ENCODE results near the gene ARMC8.

ARMC8 gene

DNA sequence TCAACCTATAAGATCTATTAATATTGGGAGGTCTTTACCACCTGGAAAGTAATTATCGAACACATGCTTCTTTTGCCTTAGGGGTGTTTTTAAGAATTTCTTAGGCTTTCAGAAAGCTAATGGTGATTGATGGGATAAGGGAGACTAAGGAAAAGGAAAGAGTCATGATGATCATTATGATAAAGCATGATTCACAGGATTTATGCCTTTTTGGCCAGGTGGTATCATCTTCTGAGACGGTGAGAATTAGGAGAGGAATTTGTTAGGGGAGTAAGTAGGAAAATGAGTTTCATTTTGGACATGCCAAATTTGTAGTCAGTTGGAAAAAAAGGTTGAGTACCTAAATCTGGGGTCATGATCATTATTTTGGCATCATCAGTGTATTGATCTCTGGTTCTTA, 8.9 kb downstream of the ARMC8 start:
- ChIA-PET CTCF (interaction anchor here (1.8 to 2.4 kb wide), 2 partner anchors 15 to 24 kb away, joined by 4 to 6 read pairs; no protein-coding TSS in a partner anchor), POLR2A (no interaction called here)
- H3K36me3 ChIP-seq (ENCODE audit: control insufficient read depth in 4 of 4, insufficient read depth in 4 of 4, low read length in 3 of 4) = peaks cover 2 to 17% (median 10%) of the 10 kb centered on the region in 4 experiments
- H3K27ac ChIP-seq (ENCODE audit: insufficient read depth in 1 of 2, low read depth in 1 of 2, low read length in 2 of 2, poor library complexity in 1 of 2, severe bottlenecking in 2 of 2) = no peak overlapping the region
- peaks cover 3 to 25% (median 20%) of the 10 kb centered on the region in 4 experiments for H3K4me1 ChIP-seq (ENCODE audit: control extremely low read depth in 1 of 4, control insufficient read depth in 4 of 4, insufficient read depth in 4 of 4, low read length in 3 of 4)
- no peaks in the 10 kb centered on the region for H3K27me3 ChIP-seq (replicated peaks in 2 of 5; ENCODE audit: control insufficient read depth in 4 of 5, insufficient read depth in 5 of 5, low read length in 4 of 5)
- H3K4me3 ChIP-seq (ENCODE audit: control insufficient read depth in 1 of 7, extremely low read depth in 1 of 7, insufficient read depth in 4 of 7, low read depth in 2 of 7, low read length in 6 of 7) = no peak overlapping the region
- H3K9me3 ChIP-seq (ENCODE audit: control extremely low read depth in 1 of 5, control insufficient read depth in 4 of 5, insufficient read depth in 2 of 5, low read depth in 1 of 5, low read length in 4 of 5) = no peaks in the 10 kb centered on the region
- WGBS (ENCODE audit: insufficient coverage) = 100% methylated on average over 1 of the region's 2 CpGs
- DNase-seq = no peak

DNA sequence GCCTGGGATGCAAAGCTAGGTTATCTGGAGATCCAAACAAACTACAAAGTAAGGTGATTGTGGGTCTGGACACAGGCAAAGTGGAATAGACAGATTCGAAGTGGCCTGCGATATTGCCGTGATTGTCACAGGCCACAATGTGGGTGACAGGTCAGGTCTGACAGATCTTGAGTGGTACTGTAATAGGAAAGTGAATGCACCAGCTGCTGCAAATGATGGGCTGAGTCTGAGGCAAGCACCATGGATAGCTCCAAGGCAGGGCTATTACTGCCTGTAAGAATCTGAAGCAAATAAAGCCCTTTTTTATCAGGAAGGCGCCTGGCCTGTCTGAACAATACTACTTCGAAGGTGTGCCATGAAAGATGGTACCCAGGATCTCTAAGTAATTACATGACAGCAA, 10.0 kb downstream of the ARMC8 start:
- peaks cover 2 to 9% (median 5%) of the 10 kb centered on the region in 4 experiments for H3K36me3 ChIP-seq (ENCODE audit: control insufficient read depth in 4 of 4, insufficient read depth in 4 of 4, low read length in 3 of 4)
- POLR2A ChIA-PET = interaction anchor here (0.6 kb wide), 1 partner anchor 23 kb away, joined by 3 read pairs; no protein-coding TSS in a partner anchor
- peaks cover 3 to 32% (median 21%) of the 10 kb centered on the region in 4 experiments for H3K4me1 ChIP-seq (ENCODE audit: control extremely low read depth in 1 of 4, control insufficient read depth in 4 of 4, insufficient read depth in 4 of 4, low read length in 3 of 4)
- CTCF ChIA-PET = interaction anchor here (1.2 to 1.3 kb wide), 2 partner anchors 11 to 22 kb away, joined by 3 to 4 read pairs; partner anchors contain the start of gene DBR1
- no peak overlapping the region for H3K4me3 ChIP-seq (ENCODE audit: control insufficient read depth in 1 of 7, extremely low read depth in 1 of 7, insufficient read depth in 4 of 7, low read depth in 2 of 7, low read length in 6 of 7)
- H3K9me3 ChIP-seq (ENCODE audit: control extremely low read depth in 1 of 5, control insufficient read depth in 4 of 5, insufficient read depth in 2 of 5, low read depth in 1 of 5, low read length in 4 of 5) = no peaks in the 10 kb centered on the region
- H3K27me3 ChIP-seq (replicated peaks in 2 of 5; ENCODE audit: control insufficient read depth in 4 of 5, insufficient read depth in 5 of 5, low read length in 4 of 5) = no peaks in the 10 kb centered on the region
- no peak overlapping the region for H3K27ac ChIP-seq (ENCODE audit: insufficient read depth in 1 of 2, low read depth in 1 of 2, low read length in 2 of 2, poor library complexity in 1 of 2, severe bottlenecking in 2 of 2)
- peak in 2 of 3 donors; percentile 55 to 60 for DNase-seq
- WGBS (ENCODE audit: insufficient coverage) = 95% methylated on average over 5 of the region's 5 CpGs

DNA sequence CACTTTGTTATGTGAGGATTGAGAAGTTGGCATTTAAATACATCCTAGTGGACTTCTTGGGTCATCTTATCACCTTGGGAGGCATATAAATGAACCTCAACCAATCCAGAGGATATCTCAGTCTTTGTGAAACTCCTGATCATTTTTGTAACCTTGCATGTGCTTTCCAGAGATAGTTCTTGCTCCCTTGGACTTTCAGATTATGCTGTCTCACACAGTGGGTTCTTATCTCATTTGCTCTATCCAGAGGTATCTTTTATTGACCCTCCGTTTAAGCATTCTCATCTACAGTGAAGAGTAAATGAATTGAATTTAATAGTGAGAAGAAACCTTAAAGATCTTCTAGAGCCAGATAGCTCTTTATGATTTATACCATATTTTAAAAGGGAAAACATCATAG, 10.4 kb downstream of the ARMC8 start:
- POLR2A ChIA-PET = no interaction called here
- no peaks in the 10 kb centered on the region for H3K27me3 ChIP-seq (replicated peaks in 2 of 5; ENCODE audit: control insufficient read depth in 4 of 5, insufficient read depth in 5 of 5, low read length in 4 of 5)
- CTCF ChIA-PET = interaction anchor here (1.2 to 1.3 kb wide), 2 partner anchors 11 to 22 kb away, joined by 3 to 4 read pairs; partner anchors contain the start of gene DBR1
- H3K9me3 ChIP-seq (ENCODE audit: control extremely low read depth in 1 of 5, control insufficient read depth in 4 of 5, insufficient read depth in 2 of 5, low read depth in 1 of 5, low read length in 4 of 5) = no peaks in the 10 kb centered on the region
- no CpG with 5 or more reads among the region's 1 CpG for WGBS (ENCODE audit: insufficient coverage)
- no peak overlapping the region for H3K4me3 ChIP-seq (ENCODE audit: control insufficient read depth in 1 of 7, extremely low read depth in 1 of 7, insufficient read depth in 4 of 7, low read depth in 2 of 7, low read length in 6 of 7)
- no peak overlapping the region for H3K27ac ChIP-seq (ENCODE audit: insufficient read depth in 1 of 2, low read depth in 1 of 2, low read length in 2 of 2, poor library complexity in 1 of 2, severe bottlenecking in 2 of 2)
- DNase-seq = no peak
- peaks cover 3 to 36% (median 21%) of the 10 kb centered on the region in 4 experiments for H3K4me1 ChIP-seq (ENCODE audit: control extremely low read depth in 1 of 4, control insufficient read depth in 4 of 4, insufficient read depth in 4 of 4, low read length in 3 of 4)
- H3K36me3 ChIP-seq (ENCODE audit: control insufficient read depth in 4 of 4, insufficient read depth in 4 of 4, low read length in 3 of 4) = peaks cover 2 to 8% (median 5%) of the 10 kb centered on the region in 4 experiments

DNA sequence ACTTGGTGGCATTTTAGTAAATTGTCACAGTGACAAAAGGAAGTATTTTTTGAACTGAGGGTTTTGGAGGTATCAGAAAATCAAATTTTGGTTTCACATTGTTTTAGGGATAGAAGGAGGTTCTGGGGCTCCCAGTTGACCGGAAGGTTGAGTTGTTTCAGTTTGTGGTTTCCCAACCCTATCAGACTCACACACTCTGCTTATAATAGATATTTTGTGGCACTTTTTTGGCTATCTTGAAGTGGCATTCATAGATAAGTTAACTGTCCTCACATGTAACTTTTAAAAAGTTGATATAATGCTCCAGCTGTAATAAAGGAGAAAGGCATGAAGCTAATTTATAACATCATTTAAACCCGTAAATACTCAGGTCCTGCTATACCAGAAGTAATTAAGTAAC, 12.8 kb downstream of the ARMC8 start:
- ChIA-PET POLR2A (no interaction called here), CTCF (interaction anchor here (1.4 kb wide), 1 partner anchor 10 kb away, joined by 5 read pairs; no protein-coding TSS in a partner anchor)
- peak; percentile 73 to 94 (median 89) for DNase-seq
- Histone ChIP-seq H3K27me3 (replicated peaks in 2 of 5; ENCODE audit: control insufficient read depth in 4 of 5, insufficient read depth in 5 of 5, low read length in 4 of 5) (no peaks in the 10 kb centered on the region), H3K27ac (ENCODE audit: insufficient read depth in 1 of 2, low read depth in 1 of 2, low read length in 2 of 2, poor library complexity in 1 of 2, severe bottlenecking in 2 of 2) (peak overlapping the region; percentile 41 to 75), H3K36me3 (ENCODE audit: control insufficient read depth in 4 of 4, insufficient read depth in 4 of 4, low read length in 3 of 4) (peaks cover 5 to 11% (median 7%) of the 10 kb centered on the region in 4 experiments), H3K9me3 (ENCODE audit: control extremely low read depth in 1 of 5, control insufficient read depth in 4 of 5, insufficient read depth in 2 of 5, low read depth in 1 of 5, low read length in 4 of 5) (no peaks in the 10 kb centered on the region), H3K4me3 (ENCODE audit: control insufficient read depth in 1 of 7, extremely low read depth in 1 of 7, insufficient read depth in 4 of 7, low read depth in 2 of 7, low read length in 6 of 7) (peak overlapping the region in 5 of 7 experiments; percentile 2 to 58 (median 35)), H3K4me1 (ENCODE audit: control extremely low read depth in 1 of 4, control insufficient read depth in 4 of 4, insufficient read depth in 4 of 4, low read length in 3 of 4) (peaks cover 3 to 54% (median 29%) of the 10 kb centered on the region in 4 experiments)
- WGBS (ENCODE audit: insufficient coverage) = no CpG with 5 or more reads among the region's 2 CpGs

DNA sequence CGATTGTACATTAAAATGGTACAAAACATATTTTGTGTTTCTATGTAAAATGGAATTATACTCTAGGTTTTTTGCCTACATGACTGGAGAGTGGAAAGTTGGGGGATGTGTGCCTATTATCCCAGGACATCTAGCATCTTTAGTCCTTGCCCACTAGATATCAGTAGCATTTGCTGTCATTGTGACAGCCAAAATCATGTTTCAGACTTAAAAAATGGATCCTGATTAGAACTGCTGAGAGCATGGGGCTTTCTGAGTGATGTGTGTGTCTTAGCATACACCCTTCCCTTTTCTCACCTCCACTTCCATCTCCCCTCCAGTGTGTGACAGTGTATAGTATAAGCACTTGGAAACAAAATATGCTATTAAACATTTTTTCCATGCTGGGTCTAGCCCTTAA, 13.3 kb downstream of the ARMC8 start:
- ChIA-PET POLR2A (no interaction called here), CTCF (no interaction called here)
- Histone ChIP-seq H3K36me3 (ENCODE audit: control insufficient read depth in 4 of 4, insufficient read depth in 4 of 4, low read length in 3 of 4) (peaks cover 3 to 11% (median 8%) of the 10 kb centered on the region in 4 experiments), H3K4me3 (ENCODE audit: control insufficient read depth in 1 of 7, extremely low read depth in 1 of 7, insufficient read depth in 4 of 7, low read depth in 2 of 7, low read length in 6 of 7) (peak overlapping the region in 4 of 7 experiments; percentile 8 to 58 (median 42)), H3K27ac (ENCODE audit: insufficient read depth in 1 of 2, low read depth in 1 of 2, low read length in 2 of 2, poor library complexity in 1 of 2, severe bottlenecking in 2 of 2) (peak overlapping the region; percentile 41 to 75), H3K9me3 (ENCODE audit: control extremely low read depth in 1 of 5, control insufficient read depth in 4 of 5, insufficient read depth in 2 of 5, low read depth in 1 of 5, low read length in 4 of 5) (no peaks in the 10 kb centered on the region), H3K4me1 (ENCODE audit: control extremely low read depth in 1 of 4, control insufficient read depth in 4 of 4, insufficient read depth in 4 of 4, low read length in 3 of 4) (peaks cover 3 to 54% (median 29%) of the 10 kb centered on the region in 4 experiments), H3K27me3 (replicated peaks in 2 of 5; ENCODE audit: control insufficient read depth in 4 of 5, insufficient read depth in 5 of 5, low read length in 4 of 5) (no peaks in the 10 kb centered on the region)
- DNase-seq = peak in 2 of 3 donors; percentile 34 to 56
- WGBS (ENCODE audit: insufficient coverage) = no CpG with 5 or more reads among the region's 1 CpG

DNA sequence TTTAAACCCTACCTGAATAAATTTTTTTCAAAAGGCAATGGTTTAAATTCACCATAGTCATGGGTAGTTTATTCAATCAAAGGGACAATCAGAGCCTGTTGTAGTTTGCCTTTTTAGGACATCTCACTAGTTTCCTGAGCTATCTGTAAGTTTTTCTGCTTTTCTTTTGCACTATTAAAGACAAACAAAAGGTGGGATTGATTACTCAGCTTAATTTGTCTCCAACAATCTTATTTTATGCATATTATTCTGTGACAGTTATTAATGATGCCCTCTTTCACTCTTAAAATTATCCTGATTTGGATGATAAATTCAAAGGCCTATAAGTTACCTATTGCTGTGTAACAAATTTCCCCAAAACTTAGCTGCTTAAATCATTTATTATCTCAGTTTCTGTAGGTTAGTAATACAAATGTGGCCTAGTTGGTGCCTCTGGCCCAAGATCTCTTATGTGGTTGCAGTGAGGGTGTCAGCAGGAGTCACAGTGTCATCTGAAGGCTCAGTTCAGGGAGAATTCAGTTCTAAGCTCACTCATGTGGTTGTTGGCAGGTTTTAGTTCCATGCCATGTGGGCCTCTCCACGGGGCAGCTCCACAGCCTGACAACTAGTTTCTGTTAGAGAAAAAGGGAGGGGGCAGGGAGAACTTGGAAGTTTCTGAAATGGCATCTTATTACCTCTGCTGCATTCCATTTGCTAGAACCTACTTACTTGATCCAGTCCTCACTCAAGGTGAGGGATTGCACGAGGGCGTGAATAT, 16.0 kb downstream of the ARMC8 start:
- H3K36me3 ChIP-seq (ENCODE audit: control insufficient read depth in 4 of 4, insufficient read depth in 4 of 4, low read length in 3 of 4) = peaks cover 0 to 22% (median 7%) of the 10 kb centered on the region in 4 experiments
- peaks cover 0 to 5% (median 0%) of the 10 kb centered on the region in 5 experiments for H3K9me3 ChIP-seq (ENCODE audit: control extremely low read depth in 1 of 5, control insufficient read depth in 4 of 5, insufficient read depth in 2 of 5, low read depth in 1 of 5, low read length in 4 of 5)
- H3K27ac ChIP-seq (ENCODE audit: insufficient read depth in 1 of 2, low read depth in 1 of 2, low read length in 2 of 2, poor library complexity in 1 of 2, severe bottlenecking in 2 of 2) = peak overlapping the region in 1 of 2 experiments; percentile 35
- DNase-seq = peak in 2 of 3 donors; percentile 15 to 19
- CTCF ChIA-PET = interaction anchor here (1.6 kb wide), 1 partner anchor 10 kb away, joined by 7 read pairs; no protein-coding TSS in a partner anchor
- POLR2A ChIA-PET = interaction anchor here (0.5 kb wide), 1 partner anchor 176 kb away, joined by 4 read pairs; no protein-coding TSS in a partner anchor
- H3K4me3 ChIP-seq (ENCODE audit: control insufficient read depth in 1 of 7, extremely low read depth in 1 of 7, insufficient read depth in 4 of 7, low read depth in 2 of 7, low read length in 6 of 7) = peak overlapping the region in 1 of 7 experiments; percentile 5
- WGBS (ENCODE audit: insufficient coverage) = 73% methylated on average over 3 of the region's 3 CpGs
- H3K4me1 ChIP-seq (ENCODE audit: control extremely low read depth in 1 of 4, control insufficient read depth in 4 of 4, insufficient read depth in 4 of 4, low read length in 3 of 4) = peaks cover 3 to 50% (median 28%) of the 10 kb centered on the region in 4 experiments
- H3K27me3 ChIP-seq (replicated peaks in 2 of 5; ENCODE audit: control insufficient read depth in 4 of 5, insufficient read depth in 5 of 5, low read length in 4 of 5) = no peaks in the 10 kb centered on the region

Data from common myeloid progenitor, CD34-positive (primary cell).